Astrocyte (in vitro differentiated cells and primary cell): ENCODE measurements around the gene KIAA0753.

ENCODE experiments used
- EZH2 ChIP-seq: IDR thresholded peaks from 2 replicates; pipeline ENCODE4 v1.6.1; 2012; ENCODE audit warnings: mild to moderate bottlenecking, low read length, inconsistent platforms; ENCODE audit not compliant: insufficient read depth
- TF ChIP-seq, protein P1 (sequence below): IDR thresholded peaks from 2 replicates; pipeline ENCODE4 v1.5.1; 2011; ENCODE audit warnings: low read depth, mild to moderate bottlenecking, inconsistent platforms, low read length, moderate library complexity; ENCODE audit not compliant: insufficient read depth

DNA sequence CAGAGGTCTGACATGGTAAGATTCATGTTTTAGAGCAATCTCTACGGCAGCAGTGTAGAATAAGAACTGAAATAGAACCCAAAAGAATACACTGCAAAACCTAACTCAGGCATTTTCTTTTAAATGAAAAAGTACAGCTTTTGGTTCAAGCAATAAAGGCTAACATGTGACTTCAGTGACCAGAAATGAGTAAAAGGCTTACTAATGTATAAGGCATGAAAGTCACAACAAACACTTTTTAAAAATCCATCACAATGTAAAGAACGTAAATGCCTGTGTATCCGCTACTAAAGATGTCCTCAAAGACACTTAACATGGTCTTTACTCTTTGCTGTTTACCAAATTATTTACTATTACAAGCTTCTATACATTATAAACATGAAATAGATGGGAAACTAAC, 16.6 kb downstream of the KIAA0753 start:
- TF ChIP-seq, protein P1, sequence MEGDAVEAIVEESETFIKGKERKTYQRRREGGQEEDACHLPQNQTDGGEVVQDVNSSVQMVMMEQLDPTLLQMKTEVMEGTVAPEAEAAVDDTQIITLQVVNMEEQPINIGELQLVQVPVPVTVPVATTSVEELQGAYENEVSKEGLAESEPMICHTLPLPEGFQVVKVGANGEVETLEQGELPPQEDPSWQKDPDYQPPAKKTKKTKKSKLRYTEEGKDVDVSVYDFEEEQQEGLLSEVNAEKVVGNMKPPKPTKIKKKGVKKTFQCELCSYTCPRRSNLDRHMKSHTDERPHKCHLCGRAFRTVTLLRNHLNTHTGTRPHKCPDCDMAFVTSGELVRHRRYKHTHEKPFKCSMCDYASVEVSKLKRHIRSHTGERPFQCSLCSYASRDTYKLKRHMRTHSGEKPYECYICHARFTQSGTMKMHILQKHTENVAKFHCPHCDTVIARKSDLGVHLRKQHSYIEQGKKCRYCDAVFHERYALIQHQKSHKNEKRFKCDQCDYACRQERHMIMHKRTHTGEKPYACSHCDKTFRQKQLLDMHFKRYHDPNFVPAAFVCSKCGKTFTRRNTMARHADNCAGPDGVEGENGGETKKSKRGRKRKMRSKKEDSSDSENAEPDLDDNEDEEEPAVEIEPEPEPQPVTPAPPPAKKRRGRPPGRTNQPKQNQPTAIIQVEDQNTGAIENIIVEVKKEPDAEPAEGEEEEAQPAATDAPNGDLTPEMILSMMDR: no peak
- no peak for TF ChIP-seq EZH2
